C4-2B (cell line): ENCODE data around the gene PPRC1.

Experiments
- H3K27ac ChIP-seq: fragments of 450-650 bp; 2 replicates; pipeline ENCODE4 v1.5.1; 2017
- ZFX ChIP-seq: fragments of 450-650 bp; IDR thresholded peaks from 2 replicates; pipeline ENCODE4 v1.6.1; 2017
- TF ChIP-seq, protein P1 (sequence below): fragments of 450-650 bp; conservative IDR thresholded peaks from 2 replicates; pipeline ENCODE4 v1.5.1; 2017; ENCODE audit warnings: mild to moderate bottlenecking

Gene PPRC1

DNA sequence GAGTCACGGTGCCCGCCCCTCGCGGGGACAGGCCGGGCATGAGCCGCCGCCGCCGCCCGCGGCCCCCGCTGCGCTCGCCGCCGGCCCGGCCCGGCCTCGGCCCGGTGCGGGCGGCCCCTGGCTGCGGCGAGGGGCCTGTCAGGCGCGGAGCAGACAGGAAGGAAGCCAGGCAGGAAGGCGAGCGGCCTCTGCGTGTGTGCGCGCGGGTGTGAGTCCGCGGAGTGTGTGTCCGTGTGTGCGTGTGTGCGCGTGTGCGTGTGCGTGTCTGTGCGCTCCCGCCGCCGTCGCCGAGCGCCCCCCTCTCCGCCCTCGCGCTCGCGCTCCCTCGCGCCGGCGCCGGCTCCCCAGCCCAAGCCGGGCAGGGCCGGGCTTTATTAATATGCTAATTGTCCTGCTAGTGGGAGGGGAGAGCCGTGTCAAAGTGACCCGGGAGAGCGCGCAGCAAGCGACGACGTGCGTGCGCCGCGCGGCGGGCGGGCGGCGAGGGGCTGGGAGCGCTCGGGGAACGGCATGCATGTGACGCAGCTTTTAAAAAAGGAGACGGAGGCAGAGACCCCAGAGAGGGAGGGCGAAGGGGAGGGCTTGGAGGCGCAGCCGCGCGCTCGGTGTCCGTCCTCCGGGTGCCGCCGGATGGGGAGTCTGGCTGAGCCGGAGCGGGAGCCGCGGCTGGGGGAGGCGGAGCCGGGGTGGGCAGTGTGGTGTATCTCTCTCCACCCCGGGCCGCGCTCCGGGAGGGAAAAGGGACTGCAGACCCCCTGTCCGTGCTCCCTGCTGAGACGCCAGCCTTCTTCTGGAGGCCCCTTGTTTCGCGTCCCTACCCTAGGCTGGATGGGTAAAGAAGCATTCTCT, 12.5 kb upstream of the PPRC1 start, which contains the start of gene LDB1:
TSS of gene LDB1 (minus strand) at position 227 of the 849 bp plus-strand sequence. CDS start 258 bp downstream, outside the sequence.
- peak; percentile 90 for TF ChIP-seq ZFX
- TF ChIP-seq, protein P1, sequence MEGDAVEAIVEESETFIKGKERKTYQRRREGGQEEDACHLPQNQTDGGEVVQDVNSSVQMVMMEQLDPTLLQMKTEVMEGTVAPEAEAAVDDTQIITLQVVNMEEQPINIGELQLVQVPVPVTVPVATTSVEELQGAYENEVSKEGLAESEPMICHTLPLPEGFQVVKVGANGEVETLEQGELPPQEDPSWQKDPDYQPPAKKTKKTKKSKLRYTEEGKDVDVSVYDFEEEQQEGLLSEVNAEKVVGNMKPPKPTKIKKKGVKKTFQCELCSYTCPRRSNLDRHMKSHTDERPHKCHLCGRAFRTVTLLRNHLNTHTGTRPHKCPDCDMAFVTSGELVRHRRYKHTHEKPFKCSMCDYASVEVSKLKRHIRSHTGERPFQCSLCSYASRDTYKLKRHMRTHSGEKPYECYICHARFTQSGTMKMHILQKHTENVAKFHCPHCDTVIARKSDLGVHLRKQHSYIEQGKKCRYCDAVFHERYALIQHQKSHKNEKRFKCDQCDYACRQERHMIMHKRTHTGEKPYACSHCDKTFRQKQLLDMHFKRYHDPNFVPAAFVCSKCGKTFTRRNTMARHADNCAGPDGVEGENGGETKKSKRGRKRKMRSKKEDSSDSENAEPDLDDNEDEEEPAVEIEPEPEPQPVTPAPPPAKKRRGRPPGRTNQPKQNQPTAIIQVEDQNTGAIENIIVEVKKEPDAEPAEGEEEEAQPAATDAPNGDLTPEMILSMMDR, result no peak; the same call in 1 of the 2 replicates
- peak within 1 kb of the TSS; percentile 91 for H3K27ac ChIP-seq

DNA sequence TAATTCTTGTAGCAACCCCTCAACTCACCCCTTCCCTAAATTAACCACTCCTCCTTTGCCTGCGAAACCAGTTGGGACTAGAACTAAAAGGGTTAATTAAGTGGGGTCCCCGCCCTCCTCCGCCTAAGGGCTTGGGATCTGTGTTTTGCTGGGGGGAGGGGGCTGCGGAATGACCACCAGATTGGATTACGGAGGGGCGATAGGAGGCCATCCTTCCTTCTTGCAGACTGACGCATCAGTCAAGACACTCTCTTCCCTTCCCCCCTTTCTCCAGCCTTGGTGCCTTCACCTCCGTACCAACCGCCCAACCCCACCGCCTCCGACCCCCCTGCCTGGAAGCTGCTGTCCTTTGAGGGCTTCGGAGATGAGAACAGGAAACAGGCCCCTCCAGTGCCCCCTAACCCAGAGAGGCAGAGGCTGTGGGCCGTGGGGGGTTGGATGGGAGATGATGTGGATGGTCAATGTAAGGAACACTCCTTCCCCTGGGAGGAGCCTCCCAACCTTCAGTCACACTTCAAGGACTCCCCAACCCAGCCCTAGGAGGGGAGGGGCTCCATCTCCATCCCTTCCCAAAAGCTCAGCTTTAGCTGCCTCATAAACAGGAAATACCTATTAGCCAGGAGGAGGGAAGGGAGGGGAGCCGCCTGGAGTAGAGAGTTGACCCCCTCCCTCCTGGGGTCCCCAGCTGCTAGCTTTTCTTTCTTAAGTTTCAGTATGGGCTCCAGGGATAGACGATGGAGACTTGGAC, 11.7 kb upstream of the PPRC1 start:
- H3K27ac ChIP-seq, result peak overlapping the region; percentile 91
- no peak for TF ChIP-seq ZFX
- TF ChIP-seq, protein P1, result no peak

DNA sequence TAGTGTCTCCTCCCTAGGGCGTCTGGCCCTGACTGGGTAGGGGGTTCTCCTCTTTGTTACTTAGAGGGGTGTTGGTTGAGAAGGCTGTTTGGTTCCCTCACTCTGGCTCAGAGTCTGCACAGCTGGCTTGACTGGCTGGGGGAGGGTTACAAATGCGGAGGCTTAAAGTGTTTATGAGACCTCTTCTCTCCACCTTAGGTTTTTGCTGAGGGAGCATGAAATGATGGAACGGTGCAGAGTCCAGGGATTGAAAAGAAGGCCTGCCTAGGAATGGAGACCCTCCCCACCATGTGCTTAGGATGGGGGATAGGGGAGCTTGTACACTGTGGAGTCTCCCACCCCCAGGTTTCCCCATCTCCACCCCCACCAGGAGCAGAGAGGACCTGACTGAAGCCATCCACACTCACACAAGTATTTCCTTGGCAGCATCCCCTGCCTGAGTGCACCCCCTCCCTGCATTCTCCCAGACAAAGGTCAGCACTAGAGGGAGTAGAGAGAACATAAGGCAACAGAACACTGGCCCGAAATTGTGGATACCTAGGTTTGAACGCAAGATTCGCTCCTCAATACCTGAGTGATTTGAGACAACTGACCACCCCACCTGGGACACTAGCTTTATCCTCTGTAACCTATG, 11.0 kb upstream of the PPRC1 start:
- H3K27ac ChIP-seq, result no peak overlapping the region

DNA sequence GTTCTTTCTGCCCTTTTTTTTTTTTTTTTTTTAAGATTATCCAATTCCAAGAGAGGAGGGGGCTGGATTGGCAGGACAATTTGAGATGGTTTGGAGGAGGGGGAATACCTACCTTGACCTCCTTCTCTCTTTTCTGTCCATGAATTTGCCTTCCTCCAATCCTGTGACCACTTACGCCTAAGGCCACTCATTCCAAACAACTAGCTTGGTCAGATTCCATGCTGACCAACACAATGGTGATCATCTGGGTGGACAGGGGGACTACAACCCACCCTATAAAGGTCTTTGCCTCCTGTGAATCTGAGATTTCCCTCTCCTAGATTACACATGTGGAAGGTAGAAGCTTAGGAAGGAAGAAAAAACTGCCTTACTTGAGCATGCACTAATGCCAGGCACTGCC, 10.4 kb upstream of the PPRC1 start:
- H3K27ac ChIP-seq, result no peak overlapping the region
- no peak for TF ChIP-seq ZFX
- TF ChIP-seq, protein P1, result no peak

More for the DNA sequence above, 11.0 kb upstream of the PPRC1 start:
- TF ChIP-seq, protein P1, result no peak
- TF ChIP-seq ZFX, result no peak

DNA sequence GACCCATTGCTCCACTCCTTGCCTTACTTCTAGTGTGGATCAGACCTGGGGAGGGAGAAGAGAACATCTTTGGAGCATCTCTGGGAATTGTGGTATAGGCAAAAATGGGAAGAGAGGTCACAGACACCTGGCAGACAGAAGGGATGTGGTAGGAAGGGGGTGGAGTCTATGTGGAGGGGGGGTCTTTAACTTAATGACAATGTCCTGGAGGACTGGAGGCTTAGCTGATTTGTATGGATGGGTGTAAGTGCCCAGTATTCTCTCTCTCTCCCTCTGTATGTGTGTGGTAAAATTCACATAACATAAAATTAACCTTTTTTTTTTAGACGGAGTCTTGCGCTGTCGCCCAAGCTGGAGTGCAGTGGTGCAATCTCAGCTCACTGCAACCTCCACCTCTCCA, 9.6 kb upstream of the PPRC1 start:
- H3K27ac ChIP-seq, result no peak overlapping the region
- TF ChIP-seq, protein P1, result no peak
- TF ChIP-seq ZFX, result no peak

DNA sequence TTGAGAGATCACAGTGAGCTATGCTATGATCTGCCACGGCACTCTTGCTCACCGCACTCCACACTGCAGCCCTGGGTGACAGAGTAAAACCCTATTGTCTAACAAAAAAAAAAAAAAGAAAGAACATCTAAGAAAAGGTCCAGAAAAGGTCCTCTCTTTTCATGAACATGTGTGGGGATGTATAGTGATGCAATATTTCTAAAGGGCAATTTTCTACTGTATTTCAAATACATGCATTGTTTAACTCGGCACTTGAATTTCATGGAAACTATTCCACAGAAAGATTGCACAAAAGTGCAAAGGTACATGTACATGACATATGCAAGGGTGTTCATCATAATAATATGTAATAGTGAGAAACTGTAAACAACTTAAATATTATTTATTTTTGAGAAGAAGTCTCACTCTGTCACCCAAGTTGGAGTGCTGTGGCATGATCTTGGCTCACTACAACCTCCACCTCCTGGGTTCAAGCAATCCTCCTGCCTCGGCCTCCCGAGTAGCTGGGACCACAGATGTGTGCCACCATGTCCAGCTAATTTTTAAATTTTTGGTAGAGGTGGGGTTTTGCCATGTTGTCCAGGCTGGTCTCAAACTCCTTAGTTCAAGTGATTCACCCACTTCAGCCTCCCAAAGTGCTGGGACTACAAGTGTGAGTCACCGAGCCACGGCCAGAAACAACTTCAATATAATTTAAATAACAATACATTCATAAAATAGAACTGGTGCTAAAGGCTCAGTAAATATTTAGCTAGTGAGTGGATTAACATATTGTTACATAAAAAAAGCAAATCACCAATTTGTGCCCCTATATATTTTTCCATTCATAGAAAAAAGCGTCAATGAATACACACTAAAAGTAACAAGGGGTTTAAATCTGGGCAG, 1.3 kb upstream of the PPRC1 start:
- no peak overlapping the region for H3K27ac ChIP-seq
- TF ChIP-seq ZFX, result no peak
- TF ChIP-seq, protein P1, result no peak
